Hematopoietic multipotent progenitor cell treated with erythropoietin and hydrocortisone succinate and interleukin-3 and kit ligand, for 17 days (in vitro differentiated cells): ENCODE measurements around the gene MAPRE2.
"Not testable (repeated sequence)": the region's sequence is repeated elsewhere in the genome, so short reads cannot be mapped to it uniquely, and the experiment has no call there.

Experiments
- DNase-seq: peaks from one replicate; pipeline ENCODE4 v3.0.0-alpha.2; 2015; ENCODE audit warnings: low spot score

Gene MAPRE2

GRCh38 chr18:35091841-35092240 lies 50.6 kb downstream of the MAPRE2 start:
- no peak for DNase-seq

- DNase-seq, result no peak
Measured at GRCh38 chr18:35095983-35096676, 54.9 kb downstream of the MAPRE2 start.

GRCh38 chr18:35096677-35097011 lies 55.4 kb downstream of the MAPRE2 start:
- no peak for DNase-seq

- no peak for DNase-seq
Measured at GRCh38 chr18:35097195-35097594, 56.0 kb downstream of the MAPRE2 start.

- DNase-seq, result no peak
Measured at GRCh38 chr18:35097763-35098162, 56.5 kb downstream of the MAPRE2 start.

- DNase-seq, result no peak
Measured at GRCh38 chr18:35099911-35100310, 58.7 kb downstream of the MAPRE2 start.

- DNase-seq, result no peak
Measured at GRCh38 chr18:35104391-35105051, 63.3 kb downstream of the MAPRE2 start.

GRCh38 chr18:35106013-35106844 lies 65.0 kb downstream of the MAPRE2 start:
- no peak for DNase-seq

GRCh38 chr18:35106845-35107148 lies 65.6 kb downstream of the MAPRE2 start:
- no peak for DNase-seq

GRCh38 chr18:35107216-35107615 lies 66.0 kb downstream of the MAPRE2 start:
- no peak for DNase-seq

- not testable (repeated sequence) for DNase-seq
Measured at GRCh38 chr18:35108088-35108487, 66.9 kb downstream of the MAPRE2 start.

GRCh38 chr18:35110059-35110458 lies 68.8 kb downstream of the MAPRE2 start:
- peak; percentile 57 for DNase-seq

- peak; percentile 81 for DNase-seq
Measured at GRCh38 chr18:35110554-35111485, 69.6 kb downstream of the MAPRE2 start.

GRCh38 chr18:35112696-35113095 lies 71.5 kb downstream of the MAPRE2 start:
- DNase-seq, result no peak

GRCh38 chr18:35114305-35114704 lies 73.1 kb downstream of the MAPRE2 start:
- no peak for DNase-seq

GRCh38 chr18:35116784-35117318 lies 75.6 kb downstream of the MAPRE2 start:
- no peak for DNase-seq

- no peak for DNase-seq
Measured at GRCh38 chr18:35117372-35117771, 76.2 kb downstream of the MAPRE2 start.

GRCh38 chr18:35117951-35118411 lies 76.8 kb downstream of the MAPRE2 start:
- DNase-seq, result no peak

GRCh38 chr18:35118641-35119040 lies 77.4 kb downstream of the MAPRE2 start:
- no peak for DNase-seq

- no peak for DNase-seq
Measured at GRCh38 chr18:35121038-35121437, 79.8 kb downstream of the MAPRE2 start.

- no peak for DNase-seq
Measured at GRCh38 chr18:35121531-35121930, 80.3 kb downstream of the MAPRE2 start.
